ENCODE data around the gene APBB2. TPM values are rescaled to one million over a fixed set of nuclear protein-coding genes. Genes with fewer than 3 reads are reported as not detected.

APBB2 gene
- total RNA-seq, 1 donor from 2014 or later = 23.5 TPM

DNA sequence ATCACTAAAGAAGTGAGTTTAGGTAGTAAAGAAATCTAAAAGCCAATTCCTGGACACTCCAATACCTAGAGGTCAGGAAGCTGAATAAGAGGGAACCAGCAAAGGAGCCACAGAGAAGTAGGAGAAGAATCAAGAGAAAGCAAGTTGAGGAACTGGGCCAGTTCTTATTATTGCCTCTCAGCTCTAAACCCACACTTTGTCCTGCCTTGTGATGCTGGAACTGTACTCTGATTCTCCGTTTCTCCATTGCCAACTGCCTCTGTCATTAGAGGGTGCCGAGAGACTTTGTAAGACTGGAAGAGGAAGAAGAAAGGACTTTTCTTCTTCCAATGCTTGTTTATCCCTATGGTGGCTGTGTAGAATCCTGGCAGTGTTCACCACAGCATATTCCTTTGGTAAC, 426.0 kb downstream of the APBB2 start:
- no peak for DNase-seq
- Histone ChIP-seq H3K4me1 (no peaks in the 10 kb centered on the region), H3K27me3 (ENCODE audit: low read depth) (peaks cover 7% of the 10 kb centered on the region), H3K36me3 (no peaks in the 10 kb centered on the region), H3K27ac (replicated peaks) (no peak overlapping the region), H3K4me3 (no peak overlapping the region), H3K9me3 (replicated peaks) (no peaks in the 10 kb centered on the region)
- intact Hi-C loops (cut with micrococcal nuclease) = no loop called here
- TF ChIP-seq, protein P1, sequence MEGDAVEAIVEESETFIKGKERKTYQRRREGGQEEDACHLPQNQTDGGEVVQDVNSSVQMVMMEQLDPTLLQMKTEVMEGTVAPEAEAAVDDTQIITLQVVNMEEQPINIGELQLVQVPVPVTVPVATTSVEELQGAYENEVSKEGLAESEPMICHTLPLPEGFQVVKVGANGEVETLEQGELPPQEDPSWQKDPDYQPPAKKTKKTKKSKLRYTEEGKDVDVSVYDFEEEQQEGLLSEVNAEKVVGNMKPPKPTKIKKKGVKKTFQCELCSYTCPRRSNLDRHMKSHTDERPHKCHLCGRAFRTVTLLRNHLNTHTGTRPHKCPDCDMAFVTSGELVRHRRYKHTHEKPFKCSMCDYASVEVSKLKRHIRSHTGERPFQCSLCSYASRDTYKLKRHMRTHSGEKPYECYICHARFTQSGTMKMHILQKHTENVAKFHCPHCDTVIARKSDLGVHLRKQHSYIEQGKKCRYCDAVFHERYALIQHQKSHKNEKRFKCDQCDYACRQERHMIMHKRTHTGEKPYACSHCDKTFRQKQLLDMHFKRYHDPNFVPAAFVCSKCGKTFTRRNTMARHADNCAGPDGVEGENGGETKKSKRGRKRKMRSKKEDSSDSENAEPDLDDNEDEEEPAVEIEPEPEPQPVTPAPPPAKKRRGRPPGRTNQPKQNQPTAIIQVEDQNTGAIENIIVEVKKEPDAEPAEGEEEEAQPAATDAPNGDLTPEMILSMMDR (IDR thresholded peaks at IDR 0.05; ENCODE audit: borderline replicate concordance) = no peak

DNA sequence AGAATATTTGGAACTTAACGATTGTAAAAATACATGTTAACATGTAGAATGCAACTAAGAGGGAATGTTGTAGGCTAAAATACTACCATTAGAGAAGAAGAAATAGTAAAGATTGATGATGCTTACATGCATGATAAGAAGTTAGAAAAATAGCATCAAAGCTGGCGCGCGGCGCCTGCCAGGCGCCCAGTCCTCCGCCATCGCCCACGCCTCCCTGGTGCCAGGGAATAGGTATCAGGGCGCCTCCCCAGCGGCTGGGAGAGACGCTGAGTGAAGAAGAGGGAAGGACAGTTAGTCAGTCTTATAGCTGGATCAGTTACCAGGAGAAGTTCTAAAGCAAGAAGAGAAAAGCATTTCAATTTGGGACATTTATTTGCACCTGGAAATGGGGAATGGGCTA, 428.6 kb downstream of the APBB2 start:
- no peak for DNase-seq
- Histone ChIP-seq H3K36me3 (no peaks in the 10 kb centered on the region), H3K27me3 (ENCODE audit: low read depth) (peaks cover 7% of the 10 kb centered on the region), H3K27ac (replicated peaks) (no peak overlapping the region), H3K4me1 (no peaks in the 10 kb centered on the region), H3K4me3 (no peak overlapping the region), H3K9me3 (replicated peaks) (no peaks in the 10 kb centered on the region)
- intact Hi-C loops (cut with micrococcal nuclease) = no loop called here
- TF ChIP-seq, protein P1 (IDR thresholded peaks at IDR 0.05; ENCODE audit: borderline replicate concordance) = no peak

DNA sequence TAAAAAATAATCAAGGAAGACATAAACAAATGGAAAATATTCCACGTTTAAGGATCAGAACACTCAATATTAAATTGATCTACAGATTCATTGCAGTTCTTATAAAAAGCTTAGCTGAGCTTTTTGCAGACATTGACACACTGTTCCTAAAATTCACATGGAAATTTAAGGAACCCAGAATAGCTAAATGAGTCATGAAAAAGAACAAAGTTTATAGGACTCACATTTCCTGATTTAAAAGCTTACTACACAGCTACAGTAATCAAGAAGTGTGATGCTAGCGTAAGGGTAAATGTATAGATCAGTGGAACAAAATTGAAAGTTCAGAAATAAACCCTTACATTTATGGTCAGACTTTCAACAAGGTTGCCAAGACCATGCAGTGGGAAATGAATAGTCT, 431.5 kb downstream of the APBB2 start:
- H3K9me3 ChIP-seq (replicated peaks) = peaks cover 13% of the 10 kb centered on the region
- H3K4me1 ChIP-seq = no peaks in the 10 kb centered on the region
- H3K27ac ChIP-seq (replicated peaks) = no peak overlapping the region
- H3K27me3 ChIP-seq (ENCODE audit: low read depth) = peaks cover 3% of the 10 kb centered on the region
- no peak for DNase-seq
- TF ChIP-seq, protein P1 (IDR thresholded peaks at IDR 0.05; ENCODE audit: borderline replicate concordance) = no peak
- H3K4me3 ChIP-seq = no peak overlapping the region
- H3K36me3 ChIP-seq = no peaks in the 10 kb centered on the region
- intact Hi-C loops (cut with micrococcal nuclease) = no loop called here

DNA sequence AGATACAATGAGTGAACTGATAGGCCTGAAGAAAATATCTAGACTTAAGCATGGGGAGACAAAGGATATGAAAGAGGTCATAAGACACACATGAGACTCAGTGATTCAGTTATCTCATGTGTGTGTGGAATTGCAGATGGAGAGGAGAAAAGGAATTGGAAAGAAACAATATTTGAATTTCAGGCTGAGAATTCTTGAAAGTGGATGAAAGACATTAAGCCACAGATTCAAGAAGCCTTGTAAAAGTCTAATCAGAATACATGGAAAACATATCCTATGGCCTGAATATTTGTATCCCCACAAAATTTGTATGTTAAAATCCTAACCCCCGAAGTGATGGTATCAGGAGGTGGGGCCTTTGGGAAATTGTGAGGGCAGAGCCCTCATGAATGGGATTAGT, 436.3 kb downstream of the APBB2 start:
- peaks cover 21% of the 10 kb centered on the region for H3K9me3 ChIP-seq (replicated peaks)
- intact Hi-C loops (cut with micrococcal nuclease) = no loop called here
- H3K27me3 ChIP-seq (ENCODE audit: low read depth) = no peaks in the 10 kb centered on the region
- no peaks in the 10 kb centered on the region for H3K4me1 ChIP-seq
- no peak overlapping the region for H3K27ac ChIP-seq (replicated peaks)
- no peak for DNase-seq
- TF ChIP-seq, protein P1 (IDR thresholded peaks at IDR 0.05; ENCODE audit: borderline replicate concordance) = no peak
- H3K4me3 ChIP-seq = no peak overlapping the region
- H3K36me3 ChIP-seq = no peaks in the 10 kb centered on the region

DNA sequence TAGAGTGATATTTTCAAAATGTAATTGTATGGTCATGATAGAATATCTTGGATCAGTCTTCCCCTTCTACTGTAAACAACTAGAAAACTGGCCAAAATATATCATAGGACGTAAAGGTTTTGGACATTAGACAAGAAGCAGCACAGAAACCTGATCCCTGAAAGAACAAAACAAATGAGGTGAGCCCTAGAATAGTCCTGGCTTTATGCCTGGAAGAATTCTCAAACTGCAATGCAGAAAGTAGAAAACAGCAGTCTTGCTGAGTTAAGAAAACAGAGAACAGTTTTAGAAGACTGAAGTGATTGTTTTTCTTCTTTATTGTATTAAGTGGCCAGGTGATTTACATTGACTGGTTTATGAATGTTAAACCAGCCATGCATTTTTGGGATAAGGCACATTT, 445.1 kb downstream of the APBB2 start:
- Histone ChIP-seq H3K4me3 (no peak overlapping the region), H3K9me3 (replicated peaks) (no peaks in the 10 kb centered on the region), H3K4me1 (no peaks in the 10 kb centered on the region), H3K27me3 (ENCODE audit: low read depth) (no peaks in the 10 kb centered on the region), H3K36me3 (no peaks in the 10 kb centered on the region), H3K27ac (replicated peaks) (no peak overlapping the region)
- DNase-seq = no peak
- intact Hi-C loops (cut with micrococcal nuclease) = no loop called here
- TF ChIP-seq, protein P1 (IDR thresholded peaks at IDR 0.05; ENCODE audit: borderline replicate concordance) = no peak

DNA sequence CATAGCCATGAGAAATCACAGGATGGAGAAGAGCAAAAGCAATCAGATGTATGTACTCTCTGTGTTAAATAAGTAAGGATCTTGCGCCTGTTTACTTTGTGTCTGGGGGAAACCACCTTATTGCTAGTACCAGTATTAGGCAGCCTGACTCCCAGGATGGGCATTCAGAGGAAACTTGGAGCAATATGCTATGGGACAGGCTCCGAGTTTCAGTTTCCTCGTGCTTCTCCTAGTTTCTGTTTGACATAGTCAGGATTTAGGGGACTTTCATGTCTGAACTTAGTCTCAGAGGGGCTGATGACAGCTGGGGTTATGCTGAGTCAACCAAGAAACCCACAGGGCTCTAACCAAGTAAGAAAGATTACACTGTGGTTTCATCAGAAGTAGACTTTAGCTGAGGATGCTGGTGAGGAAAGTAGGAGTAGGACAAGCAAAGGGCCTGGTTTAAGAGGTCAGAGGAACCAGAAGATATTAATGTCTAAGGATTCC, 451.1 kb downstream of the APBB2 start:
- no peaks in the 10 kb centered on the region for H3K9me3 ChIP-seq (replicated peaks)
- H3K36me3 ChIP-seq = no peaks in the 10 kb centered on the region
- intact Hi-C loops (cut with micrococcal nuclease) = no loop called here
- H3K4me3 ChIP-seq = no peak overlapping the region
- H3K27ac ChIP-seq (replicated peaks) = no peak overlapping the region
- TF ChIP-seq, protein P1 (IDR thresholded peaks at IDR 0.05; ENCODE audit: borderline replicate concordance) = no peak
- no peak for DNase-seq
- no peaks in the 10 kb centered on the region for H3K4me1 ChIP-seq
- H3K27me3 ChIP-seq (ENCODE audit: low read depth) = no peaks in the 10 kb centered on the region

All from left ventricle myocardium inferior (tissue), 1 donor.